Stimulated activated CD4-positive, alpha-beta T cell treated with anti-CD3 and anti-CD28 coated beads, Interleukin-1b, Interleukin-23, amount 100 ng/mL, for 1 hour (primary cell): Measurements from ENCODE around the gene SYNE3.
"Not testable (repeated sequence)": the region's sequence is repeated elsewhere in the genome, so short reads cannot be mapped to it uniquely, and the experiment has no call there.

Experiments
- DNase-seq, 2 donors: peaks; one replicate each; pipeline ENCODE4 v3.0.0-alpha.2; 2020; ENCODE audit warnings: low read depth in 2 of 2

The SYNE3 gene

DNA sequence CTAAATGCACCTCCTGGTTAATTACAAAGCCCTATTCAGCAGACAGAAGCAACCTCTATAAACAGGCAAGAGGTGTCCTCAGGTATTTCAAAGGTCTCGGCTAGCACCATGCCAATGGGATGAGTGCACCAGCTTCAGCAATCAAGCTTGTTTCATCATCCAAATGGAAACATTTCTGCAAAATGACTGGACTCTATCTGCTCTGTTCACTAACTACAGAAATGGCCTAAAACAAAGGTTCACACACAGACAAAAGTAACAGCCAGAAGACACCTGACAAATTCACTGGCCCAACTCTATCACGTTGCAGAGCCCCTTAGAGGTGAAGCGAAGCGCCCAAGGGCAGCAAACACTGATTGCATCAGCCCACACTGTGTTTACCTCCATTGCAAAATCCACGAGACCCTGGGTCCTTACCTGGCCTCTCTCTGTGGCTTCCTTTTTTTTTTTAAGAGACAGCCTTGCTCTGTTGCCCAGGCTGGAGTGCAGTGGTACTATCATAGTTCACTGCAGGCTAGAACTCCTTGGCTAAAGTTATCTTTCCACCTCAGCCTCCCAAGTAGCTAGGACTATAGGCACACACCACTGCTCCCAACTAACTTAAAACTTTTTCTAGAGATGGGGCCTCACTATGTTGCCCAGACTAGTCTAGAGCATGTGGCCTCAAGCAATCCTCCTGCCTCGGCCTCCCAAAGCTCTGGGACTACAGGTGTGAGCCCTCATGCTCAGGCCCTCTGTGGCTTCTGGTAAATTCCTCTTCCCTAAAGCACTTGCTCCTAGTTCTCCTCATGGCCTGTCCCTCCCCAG is 8.5 kb upstream of the SYNE3 start:
- no peak for DNase-seq

DNA sequence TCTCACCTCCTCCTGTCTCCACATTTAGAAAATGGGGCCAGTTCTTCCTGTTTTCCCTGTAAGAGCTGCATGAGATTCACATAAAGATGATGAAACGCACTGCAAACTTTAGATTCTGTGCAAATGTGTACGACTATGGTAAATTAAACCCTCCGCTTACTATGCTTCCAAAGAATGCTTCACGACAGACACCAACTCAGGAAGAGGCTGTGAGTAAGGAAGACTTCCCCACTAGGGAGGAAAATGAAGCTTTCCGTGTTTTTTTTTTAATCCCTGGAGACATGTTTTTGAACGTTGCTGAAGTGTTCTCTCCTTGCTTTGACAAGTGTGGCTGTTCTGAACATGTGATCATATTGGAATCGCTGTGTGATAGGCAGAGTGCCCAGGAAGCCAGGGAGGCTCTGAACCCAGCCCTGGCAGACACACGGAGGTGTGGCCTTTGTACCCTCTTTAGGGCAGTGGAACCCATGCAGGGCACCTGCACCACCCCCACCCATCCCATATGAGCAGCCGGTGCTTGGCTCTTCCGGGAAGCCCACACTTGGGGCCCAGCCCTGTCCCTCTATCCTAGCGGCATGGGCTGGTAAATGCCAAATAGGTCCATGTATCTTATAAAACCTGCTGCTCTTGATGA is 7.5 kb upstream of the SYNE3 start:
- no peak for DNase-seq

DNA sequence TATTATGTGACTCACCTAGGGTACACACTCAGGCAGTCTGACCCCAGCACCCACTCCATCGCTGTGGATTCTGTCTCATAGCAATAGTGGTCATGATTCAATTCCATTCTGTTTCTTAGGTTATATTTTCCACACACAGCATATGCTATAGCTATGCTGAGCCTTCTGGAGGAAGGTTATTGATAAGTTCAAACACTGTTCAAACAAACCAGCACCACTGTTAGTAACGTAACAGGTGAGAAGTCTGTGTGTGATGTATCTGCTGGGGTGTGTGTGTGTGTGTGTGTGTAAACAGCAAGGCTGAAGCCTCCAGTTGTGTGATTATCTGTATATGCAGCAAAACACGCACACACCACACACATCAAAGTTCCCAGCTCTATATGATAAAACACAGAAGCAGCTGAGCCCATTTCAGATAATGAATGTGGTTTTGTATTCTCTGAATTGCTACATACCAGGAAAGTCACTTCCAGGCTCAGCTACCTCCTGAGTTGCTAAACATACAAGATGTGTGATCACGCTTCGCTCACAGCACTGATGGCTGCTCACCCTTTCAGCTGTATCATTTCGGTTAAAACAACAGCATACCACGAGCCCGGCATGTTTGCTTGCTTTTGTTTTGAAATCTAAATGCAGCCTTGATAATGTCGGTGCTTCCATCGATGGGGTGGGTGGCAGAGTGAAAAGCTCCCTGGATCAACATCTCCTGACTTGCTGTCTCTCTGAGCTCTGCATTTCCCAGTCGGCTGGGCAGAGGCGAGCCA is 6.8 kb upstream of the SYNE3 start:
- no peak for DNase-seq

DNA sequence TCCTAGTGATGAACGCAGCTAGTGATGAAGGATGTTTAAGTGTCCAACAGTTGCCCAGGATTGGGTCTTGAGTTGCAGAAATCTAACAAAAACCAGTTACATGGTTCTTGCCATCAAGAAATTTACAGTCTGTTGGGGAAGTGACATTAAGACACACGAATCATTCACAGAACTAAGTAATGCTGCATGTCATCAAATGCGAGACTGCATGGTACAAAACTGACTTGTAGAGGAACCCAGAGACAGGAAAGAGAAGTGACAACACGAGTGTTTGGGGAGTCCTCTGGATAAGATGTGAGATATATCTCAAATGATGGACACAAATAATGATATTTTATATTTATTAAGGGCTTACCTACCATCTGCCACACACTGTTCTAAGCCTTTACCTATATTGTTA is 6.1 kb upstream of the SYNE3 start:
- no peak for DNase-seq

DNA sequence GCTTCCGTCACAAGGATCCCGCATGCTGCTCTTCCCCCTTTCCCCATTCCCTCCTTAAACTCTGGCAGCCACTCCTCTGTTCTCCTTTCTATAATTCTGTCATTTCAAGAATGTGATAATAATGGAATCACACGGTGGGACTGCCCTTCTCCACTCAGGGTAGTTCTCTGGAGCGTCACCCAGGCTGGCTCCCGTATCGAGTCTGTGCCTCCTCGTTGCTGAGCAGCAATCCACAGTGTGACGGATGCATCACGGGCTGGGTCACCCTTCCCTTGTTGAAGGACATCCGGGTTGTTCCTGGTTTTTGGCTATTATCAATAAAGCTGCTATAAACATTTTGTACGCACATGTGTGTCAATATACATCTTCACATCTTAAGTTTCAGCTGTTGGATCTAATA is 5.7 kb upstream of the SYNE3 start:
- no peak for DNase-seq

DNA sequence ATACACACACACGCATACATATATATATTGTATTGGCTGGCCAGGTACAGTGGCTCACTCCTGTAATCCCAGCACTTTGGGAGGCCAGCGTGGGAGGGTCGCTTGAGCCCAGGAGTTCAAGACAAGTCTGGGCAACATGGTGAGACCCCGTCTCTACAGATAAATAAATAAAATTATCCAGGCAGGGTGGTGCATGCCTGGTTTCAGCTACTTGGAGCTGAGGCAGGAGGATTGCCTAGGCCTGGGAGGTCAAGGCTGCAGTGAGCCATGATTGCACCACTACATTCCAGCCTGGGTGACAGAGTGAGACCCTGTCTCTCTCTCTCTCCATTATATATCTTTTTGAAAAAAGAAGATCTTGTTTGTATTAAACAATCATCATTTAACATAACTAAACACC is 4.6 kb upstream of the SYNE3 start:
- DNase-seq, result no peak

DNA sequence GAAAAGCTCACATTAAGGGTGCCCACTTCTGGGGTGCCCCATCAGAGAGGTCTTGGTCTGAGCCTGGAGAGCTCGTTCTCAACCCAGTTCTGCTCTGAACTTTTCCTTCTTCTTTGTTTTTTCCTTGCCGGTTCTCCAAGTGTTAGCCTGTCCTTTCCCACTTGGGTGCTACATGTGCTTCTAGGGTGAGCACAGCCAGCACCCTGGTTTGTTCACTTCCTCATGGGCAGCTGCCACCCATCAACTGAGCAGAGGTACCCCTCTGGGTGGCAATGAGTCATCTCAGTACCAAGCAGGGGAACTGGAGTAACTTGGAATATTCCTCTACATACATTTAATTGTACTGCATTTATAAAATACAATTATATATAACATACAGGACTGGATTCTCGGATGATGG is 3.9 kb upstream of the SYNE3 start:
- no peak for DNase-seq

DNA sequence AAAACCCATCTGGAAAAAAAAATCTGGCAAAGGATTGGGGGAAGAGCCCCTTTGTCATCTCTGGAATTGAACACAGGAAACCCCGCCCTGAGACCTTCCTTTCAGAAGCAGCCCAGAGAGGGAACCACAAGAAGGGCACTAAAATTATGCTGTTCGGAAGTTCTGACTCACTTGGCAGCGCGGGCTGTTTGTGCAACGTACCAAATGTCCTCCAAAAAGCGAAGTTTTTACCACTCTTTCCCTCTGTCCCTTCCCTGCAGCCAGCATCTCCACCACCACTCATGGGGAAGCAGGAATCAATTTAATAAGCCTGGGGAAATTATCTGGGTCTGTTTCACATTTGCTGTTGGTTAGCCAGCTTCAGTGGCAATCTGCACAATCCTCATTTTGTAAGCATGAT is 3.2 kb upstream of the SYNE3 start:
- peak in 1 of 2 donors; percentile 41 for DNase-seq

DNA sequence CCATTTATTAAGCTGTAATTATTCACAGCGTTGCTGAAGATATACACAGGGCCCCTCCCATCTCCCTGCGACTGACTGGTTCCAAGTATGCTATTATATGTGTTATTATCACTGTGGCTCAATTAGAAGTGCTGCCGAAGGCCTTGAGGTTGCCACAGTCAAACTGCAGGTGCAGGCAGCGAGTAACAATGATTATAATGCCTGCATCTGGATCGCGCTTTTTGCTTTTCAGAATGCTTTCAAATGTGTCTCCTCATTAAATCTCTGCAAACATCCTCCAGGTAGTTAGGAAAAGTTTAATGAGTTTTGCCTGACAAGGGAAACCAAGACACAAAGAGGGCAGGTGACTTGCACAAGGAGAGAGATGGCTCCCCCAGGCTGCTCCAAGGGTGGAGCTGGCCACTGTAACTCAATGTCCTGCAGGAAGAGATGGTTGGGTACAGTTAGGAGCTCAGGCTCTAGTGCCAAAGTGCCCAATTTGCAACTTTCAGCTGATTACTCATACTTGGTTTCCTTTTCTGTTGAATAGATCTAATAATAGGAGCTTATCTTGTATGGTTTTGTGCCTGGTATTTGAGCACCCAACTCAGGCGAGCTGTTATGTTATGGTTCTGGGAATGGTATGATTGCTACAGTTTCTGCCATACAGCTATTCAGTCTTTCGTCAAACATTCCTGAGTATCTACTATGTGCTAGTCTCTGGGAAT is 1.7 kb upstream of the SYNE3 start:
- DNase-seq, result no peak

DNA sequence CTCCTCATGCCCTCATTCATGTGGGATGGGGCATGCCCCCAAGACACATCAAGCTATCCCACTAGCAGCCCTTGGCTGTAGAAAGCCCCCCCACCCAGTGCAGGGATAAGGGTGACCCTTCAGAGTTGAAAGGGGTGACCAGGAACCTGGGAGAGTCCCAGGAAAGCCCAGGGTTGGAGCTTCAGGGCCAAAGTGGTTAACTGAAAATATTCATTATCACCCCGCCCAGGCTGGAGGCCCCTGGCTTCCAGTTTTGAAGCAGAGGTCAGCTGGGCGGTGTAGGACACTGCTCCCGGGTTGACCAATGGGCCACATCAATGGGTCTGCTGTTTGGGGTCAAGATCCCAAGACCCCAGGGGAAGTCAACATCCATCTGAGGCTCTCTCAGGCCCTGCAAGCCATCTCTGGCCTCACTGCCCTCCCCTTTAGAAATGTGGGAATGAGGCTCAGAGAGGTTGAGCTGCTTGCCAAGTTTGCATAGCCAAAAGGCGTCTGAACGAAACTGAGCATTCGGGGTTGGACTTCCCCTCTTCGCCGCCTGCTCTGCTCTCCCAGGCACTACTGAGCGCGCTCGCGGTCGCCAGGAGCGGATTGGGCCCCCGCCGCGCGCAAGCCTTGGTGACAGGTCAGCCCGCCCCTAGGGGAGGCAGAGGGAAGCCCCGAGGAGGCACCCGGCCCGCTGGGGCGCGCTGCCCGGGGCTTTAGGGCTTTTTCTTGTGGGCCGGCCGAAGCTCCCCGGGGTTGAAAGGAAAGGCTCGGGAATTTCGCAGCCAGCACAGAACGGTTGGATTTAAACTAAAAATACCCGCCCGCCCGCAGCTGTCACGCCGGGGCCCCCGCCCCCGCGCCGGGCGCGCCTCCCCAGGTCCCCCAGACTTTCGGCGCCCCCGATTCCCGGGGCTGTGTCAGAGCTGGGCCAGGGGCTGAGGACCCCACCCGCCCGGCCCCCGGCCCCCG is 576 bp downstream of the SYNE3 start:
- peak; percentile 44 to 64 for DNase-seq

DNA sequence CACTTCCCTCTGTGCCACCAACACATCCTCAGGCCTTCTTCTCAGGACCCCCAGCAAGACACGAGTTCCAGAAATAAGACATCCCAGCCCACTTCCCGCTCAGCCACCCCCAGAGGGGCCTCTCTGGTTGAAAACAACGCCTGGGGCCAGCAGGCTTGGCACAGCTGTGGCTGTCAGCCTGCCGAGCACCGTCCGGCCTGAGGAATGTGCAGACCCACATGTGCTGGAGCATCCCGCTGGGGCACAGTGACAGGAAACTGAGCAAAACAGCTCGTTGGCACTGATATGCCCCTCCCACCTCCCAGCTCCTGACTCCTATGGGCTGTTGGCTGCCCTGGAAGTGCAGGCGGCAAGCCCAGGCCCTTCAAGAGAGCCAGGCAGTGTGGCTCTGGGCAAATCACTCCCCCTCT is 1.4 kb downstream of the SYNE3 start:
- no peak for DNase-seq

DNA sequence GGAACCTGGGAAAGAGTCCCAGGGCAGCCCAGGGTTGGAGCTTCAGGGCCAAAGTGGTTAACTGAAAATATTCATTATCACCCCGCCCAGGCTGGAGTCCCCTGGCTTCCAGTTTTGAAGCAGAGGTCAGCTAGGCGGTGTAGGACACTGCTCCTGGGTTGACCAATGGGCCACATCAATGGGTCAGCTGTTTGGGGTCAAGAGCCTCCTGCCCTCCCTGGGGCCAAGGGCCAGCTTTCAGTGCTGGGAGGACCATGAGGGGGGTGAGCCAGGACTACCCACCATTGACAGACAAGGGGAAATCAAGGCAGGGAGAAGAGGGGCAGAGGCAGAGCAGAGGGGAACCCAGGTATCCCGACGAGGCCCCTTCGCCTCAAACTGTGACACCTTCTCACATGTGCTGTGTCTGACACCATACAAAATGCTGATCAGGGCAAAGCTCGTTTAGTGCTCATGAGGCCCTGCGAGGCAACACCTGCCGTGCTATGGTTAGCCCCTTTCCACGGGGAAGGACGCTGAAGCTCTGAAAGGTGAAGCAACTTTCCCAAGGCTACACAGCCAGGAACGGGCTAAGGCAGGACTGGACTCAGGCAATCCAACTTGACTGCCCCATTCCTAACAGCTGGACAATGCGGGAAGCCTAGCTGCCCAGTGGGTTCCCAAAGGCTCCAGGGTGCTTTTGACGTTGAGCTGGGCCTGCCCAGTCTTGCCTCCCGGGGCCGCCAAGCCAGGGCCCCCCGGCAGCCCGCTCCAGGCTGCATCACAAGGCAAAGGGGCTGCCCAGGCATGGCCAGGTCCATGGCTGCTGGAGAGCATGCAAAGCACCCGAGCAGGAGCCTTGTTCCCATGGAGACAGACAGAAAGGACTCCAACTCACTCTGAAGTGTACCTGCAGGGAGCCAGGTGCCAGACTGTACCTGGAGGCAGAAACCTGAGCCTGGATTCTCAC is 2.0 kb downstream of the SYNE3 start:
- no peak for DNase-seq

DNA sequence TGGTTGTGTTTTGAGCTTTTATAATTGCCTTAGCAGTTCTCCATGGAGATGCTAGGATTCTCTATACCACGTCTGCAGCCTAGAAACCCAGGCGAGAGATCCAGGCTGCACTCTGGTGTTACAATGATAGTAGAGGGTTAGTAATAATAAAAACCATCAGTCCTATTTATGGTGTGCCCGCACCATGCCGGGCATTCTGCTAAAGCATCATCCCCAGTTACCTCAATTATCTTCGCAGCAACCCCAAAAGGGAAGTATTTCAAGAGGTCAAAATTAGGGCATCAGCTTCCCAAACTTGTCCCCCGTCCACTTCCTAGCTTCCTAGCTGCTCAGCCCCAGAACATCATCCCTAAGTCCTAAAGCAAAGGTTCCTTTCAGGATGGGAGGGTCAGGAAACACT is 3.2 kb downstream of the SYNE3 start:
- DNase-seq, result no peak

DNA sequence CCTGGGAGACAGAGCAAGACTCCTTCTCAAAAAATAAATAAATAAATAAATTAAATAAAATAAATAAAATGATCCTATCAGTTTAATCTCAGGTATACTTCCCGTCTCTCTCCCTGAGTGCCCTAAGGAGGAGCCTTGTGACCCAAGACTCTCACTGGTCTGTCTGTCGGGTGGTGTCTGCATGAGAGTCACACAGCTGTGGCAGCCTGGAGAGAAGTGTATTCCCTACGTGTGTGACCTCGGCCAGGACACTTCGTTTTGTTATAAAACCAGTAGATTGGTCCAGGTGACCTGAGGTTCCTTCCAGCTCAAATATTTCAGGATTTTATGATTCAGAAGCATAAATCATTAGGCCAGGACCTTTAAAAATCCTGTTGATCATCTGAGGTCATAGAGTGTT is 4.8 kb downstream of the SYNE3 start:
- DNase-seq, result no peak

DNA sequence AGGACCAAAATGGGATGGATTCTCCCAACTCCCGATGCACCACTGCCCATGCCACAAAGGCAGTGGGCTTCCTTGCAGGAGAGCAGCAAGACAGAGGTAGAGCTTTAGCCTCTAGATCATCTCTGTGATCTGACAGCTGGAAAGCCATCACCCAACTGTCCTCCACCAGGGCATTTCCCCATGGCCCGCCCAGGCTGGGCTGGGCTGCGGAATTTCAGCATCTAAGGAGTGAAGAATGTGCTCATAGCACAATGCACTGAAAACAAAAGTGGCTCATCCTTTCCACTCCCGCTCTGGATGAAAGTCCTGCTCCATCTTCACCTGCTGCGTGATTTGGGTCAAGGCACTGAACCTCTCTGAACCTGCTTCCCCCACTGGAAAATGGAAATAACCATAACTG is 5.6 kb downstream of the SYNE3 start:
- no peak for DNase-seq

DNA sequence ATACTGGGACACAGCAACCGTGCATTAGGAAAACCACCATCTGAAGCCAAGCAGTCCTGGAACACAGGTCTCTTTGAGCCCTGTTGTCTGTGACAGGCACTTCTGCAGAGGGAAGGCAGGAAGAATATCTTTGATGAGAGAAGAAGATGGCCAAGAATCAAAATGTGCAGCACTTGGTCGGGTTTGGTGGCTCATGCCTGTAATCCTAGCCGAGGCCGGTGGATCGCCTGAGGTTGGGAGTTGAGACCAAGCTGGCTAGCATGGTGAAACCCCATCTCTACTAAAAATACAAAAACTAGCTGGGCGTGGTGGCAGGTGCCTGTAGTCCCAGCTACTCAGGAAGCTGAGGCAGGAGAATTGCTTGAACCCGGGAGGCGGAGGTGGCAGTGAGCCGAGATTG is 6.1 kb downstream of the SYNE3 start:
- DNase-seq, result not testable (repeated sequence)

DNA sequence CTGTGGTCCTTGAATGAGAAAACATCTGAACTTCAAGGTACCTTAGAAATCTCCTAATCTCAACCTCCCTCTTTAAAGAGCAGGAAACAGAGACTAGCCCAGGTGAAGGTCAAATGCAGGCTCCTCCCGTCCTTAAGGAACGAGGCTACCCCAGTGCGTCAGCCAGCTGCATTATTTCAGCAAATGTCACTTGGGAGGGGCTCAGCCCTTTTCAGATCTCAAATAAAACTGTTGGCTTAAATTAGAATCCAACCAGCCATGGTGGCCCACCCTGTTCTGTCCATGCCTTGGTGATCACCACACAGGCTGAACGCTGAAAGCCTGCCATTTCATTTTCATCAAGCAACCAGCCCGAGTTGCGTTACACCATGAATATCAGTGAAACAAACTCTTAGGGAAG is 7.0 kb downstream of the SYNE3 start:
- DNase-seq, result no peak

DNA sequence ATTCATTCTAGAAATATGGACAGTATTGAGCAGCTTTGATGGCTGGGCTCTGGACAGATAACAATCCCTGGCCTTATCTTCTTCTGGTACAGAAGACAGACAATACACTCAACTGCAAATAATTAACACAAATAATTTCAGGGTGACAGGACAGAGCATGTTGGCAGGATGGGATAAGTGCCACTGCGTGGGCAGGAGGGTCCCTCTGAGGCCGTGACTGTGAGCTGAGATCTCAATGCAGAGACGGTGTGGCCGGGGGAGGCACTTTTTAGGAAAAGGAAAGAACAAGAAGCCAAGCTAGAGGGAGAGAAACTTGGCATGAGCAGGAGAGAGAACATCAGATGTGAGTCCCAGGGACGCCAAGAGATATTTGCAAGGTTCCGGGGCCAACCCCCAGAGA is 8.1 kb downstream of the SYNE3 start:
- no peak for DNase-seq

DNA sequence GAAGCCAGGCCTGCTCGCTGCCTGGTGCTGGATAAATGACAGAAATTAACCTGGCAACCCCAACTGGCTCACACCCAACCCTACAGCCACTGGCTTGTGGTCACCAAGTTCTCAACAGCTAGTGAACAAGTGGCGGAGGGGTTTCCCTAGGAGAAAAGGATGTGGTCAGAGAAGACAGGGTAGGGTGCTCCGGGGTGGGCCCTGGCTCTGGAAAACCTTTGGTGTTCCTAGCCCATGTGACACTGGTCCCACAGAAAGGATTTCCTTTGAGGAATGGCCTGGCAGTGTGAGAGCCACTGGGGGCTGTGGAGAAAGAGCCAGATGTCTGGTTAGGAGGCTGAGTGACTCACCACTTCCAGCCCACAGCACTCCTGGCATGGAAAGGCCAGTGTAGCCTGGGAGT is 8.7 kb downstream of the SYNE3 start:
- DNase-seq, result no peak

DNA sequence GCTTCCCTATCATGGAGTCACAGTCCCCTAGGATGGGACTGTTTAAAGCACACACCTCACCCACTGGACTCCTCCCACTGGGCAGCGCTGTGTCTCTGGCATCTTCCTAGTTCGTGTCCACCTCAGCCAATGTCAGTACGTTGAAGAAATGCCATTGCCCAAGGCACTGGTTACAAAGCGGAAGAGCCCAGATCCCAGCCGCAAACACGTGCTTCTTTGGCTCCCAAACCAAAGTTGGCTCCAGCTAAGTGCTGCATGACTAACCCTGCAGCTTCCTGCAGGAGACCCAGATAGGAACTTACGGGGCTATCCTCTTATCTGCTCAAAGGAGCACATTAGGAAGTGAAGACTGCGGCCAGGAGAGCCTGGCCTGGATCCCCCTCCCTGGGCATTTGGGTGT is 9.3 kb downstream of the SYNE3 start:
- no peak for DNase-seq
